ENCODE results near the gene SORL1.

DNA sequence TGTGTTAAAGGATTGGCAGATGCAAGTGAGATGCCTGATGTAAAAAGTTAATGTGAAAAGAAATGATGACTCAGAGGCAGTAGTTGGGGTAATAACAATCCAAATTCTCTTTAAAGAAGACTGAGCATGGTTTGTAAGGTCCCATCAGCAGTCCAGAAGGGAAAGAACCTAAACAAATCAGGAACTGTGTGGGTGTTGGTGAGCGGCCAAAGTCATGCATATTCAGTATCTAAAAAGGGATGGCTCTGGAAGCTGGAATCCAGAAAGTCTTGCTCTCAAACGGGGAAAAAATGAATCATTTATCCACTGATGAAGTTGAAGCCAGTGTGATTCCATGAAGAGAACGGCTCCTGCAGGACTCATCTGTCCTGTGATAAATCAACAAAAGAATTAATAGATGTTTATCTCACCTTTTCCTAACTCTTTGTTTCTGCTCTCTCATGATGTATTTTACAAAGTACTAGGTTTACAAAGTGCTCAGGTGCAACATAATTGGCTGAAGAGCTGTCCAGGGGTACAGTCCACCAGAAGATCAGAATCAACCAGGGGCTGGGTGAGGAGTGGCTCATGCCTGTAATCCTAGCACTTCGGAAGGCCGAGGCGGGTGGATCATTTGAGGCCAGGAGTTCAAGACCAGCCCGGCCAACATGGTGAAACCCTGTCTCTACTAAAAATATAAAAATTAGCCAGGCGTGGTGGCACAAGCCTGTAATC is 21.1 kb downstream of the SORL1 start:
- TF ChIP-seq, protein P1, sequence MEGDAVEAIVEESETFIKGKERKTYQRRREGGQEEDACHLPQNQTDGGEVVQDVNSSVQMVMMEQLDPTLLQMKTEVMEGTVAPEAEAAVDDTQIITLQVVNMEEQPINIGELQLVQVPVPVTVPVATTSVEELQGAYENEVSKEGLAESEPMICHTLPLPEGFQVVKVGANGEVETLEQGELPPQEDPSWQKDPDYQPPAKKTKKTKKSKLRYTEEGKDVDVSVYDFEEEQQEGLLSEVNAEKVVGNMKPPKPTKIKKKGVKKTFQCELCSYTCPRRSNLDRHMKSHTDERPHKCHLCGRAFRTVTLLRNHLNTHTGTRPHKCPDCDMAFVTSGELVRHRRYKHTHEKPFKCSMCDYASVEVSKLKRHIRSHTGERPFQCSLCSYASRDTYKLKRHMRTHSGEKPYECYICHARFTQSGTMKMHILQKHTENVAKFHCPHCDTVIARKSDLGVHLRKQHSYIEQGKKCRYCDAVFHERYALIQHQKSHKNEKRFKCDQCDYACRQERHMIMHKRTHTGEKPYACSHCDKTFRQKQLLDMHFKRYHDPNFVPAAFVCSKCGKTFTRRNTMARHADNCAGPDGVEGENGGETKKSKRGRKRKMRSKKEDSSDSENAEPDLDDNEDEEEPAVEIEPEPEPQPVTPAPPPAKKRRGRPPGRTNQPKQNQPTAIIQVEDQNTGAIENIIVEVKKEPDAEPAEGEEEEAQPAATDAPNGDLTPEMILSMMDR (IDR thresholded peaks at IDR 0.05; ENCODE audit: poor library complexity, severe bottlenecking): no peak
- TF ChIP-seq EZH2 (IDR thresholded peaks at IDR 0.05; ENCODE audit: borderline replicate concordance, insufficient read depth, low read length, poor library complexity, severe bottlenecking) (no peak), MXI1 (conservative IDR thresholded peaks at IDR 0.05; ENCODE audit: poor library complexity, severe bottlenecking) (no peak), POLR2AphosphoS5 (IDR thresholded peaks at IDR 0.05) (no peak)

Measured in neural cell (in vitro differentiated cells).